Common myeloid progenitor, CD34-positive (primary cell): Measurements from ENCODE around the gene METTL22.
"Not testable (repeated sequence)": the region's sequence is repeated elsewhere in the genome, so short reads cannot be mapped to it uniquely, and the experiment has no call there.

Source experiments
- CTCF ChIA-PET: fragments of 350-600 bp; sonication (Branson Sonifier 250); formaldehyde crosslinking; loops from one replicate; lab custom pipeline; 2021; ENCODE audit warnings: antibody characterized with exemption; lab: Charles Lee
- POLR2A ChIA-PET: fragments of 350-600 bp; sonication (Branson Sonifier 250); formaldehyde crosslinking; loops from one replicate; lab custom pipeline; 2021; ENCODE audit warnings: antibody characterized with exemption; lab: Charles Lee
- DNase-seq, 3 donors: peaks; one replicate each; pipeline versions ENCODE4 v3.0.0 to v3.0.0-alpha.2; 2013
- H3K27ac ChIP-seq, 2 experiments: 1 replicate in 1 of 2; 2 replicates in 1 of 2; pipeline ENCODE4 v1.7.0; 2013; ENCODE audit warnings: inconsistent platforms in 2 of 2, low read length in 2 of 2, mild to moderate bottlenecking in 2 of 2, low read depth in 1 of 2, moderate library complexity in 1 of 2; ENCODE audit not compliant: severe bottlenecking in 2 of 2, insufficient read depth in 1 of 2, poor library complexity in 1 of 2
- H3K27me3 ChIP-seq, 5 experiments: replicated peaks in 2 of 5; 1 replicate in 3 of 5; 2 replicates in 2 of 5; pipeline versions ENCODE4 v1.6.1 to v1.7.0; 2013; ENCODE audit warnings: low read length in 4 of 5, mild to moderate bottlenecking in 2 of 5, moderate library complexity in 2 of 5, inconsistent platforms in 1 of 5; ENCODE audit not compliant: insufficient read depth in 5 of 5, control insufficient read depth in 4 of 5
- H3K36me3 ChIP-seq, 4 experiments: 1 replicate in 2 of 4; 2 replicates in 2 of 4; pipeline versions ENCODE4 v1.6.1 to v1.7.0; 2013; ENCODE audit warnings: low read length in 3 of 4, control low read depth in 1 of 4, mild to moderate bottlenecking in 1 of 4; ENCODE audit not compliant: control insufficient read depth in 4 of 4, insufficient read depth in 4 of 4
- H3K4me1 ChIP-seq, 4 experiments: 1 replicate in 3 of 4; 2 replicates in 1 of 4; pipeline versions ENCODE4 v1.6.1 to v1.7.1; 2013; ENCODE audit warnings: low read length in 3 of 4, mild to moderate bottlenecking in 3 of 4, control low read depth in 1 of 4, inconsistent platforms in 1 of 4, moderate library complexity in 1 of 4; ENCODE audit not compliant: control insufficient read depth in 4 of 4, insufficient read depth in 4 of 4; ENCODE audit errors: control extremely low read depth in 1 of 4
- H3K4me3 ChIP-seq, 7 experiments: 1 replicate in 4 of 7; 2 replicates in 3 of 7; pipeline versions ENCODE4 v1.5.1 to v1.7.0; 2013; ENCODE audit warnings: mild to moderate bottlenecking in 7 of 7, low read length in 6 of 7, moderate library complexity in 6 of 7, inconsistent platforms in 2 of 7, low read depth in 2 of 7, control low read depth in 1 of 7; ENCODE audit not compliant: insufficient read depth in 4 of 7, control insufficient read depth in 1 of 7; ENCODE audit errors: extremely low read depth in 1 of 7
- H3K9me3 ChIP-seq, 5 experiments: 1 replicate in 4 of 5; 2 replicates in 1 of 5; pipeline versions ENCODE4 v1.6.1 to v1.7.1; 2013; ENCODE audit warnings: low read length in 4 of 5, mild to moderate bottlenecking in 2 of 5, inconsistent platforms in 1 of 5, low read depth in 1 of 5, moderate library complexity in 1 of 5; ENCODE audit not compliant: control insufficient read depth in 4 of 5, insufficient read depth in 2 of 5; ENCODE audit errors: control extremely low read depth in 1 of 5
- WGBS: methylation state at CpG from one replicate; pipeline ENCODE4 v1.1.5; 2013; ENCODE audit not compliant: insufficient coverage; 5-methylcytosine and 5-hydroxymethylcytosine counted together

METTL22 gene

GRCh38 chr16:8647721-8648318 is 26.3 kb downstream of the METTL22 start:
- no peak for DNase-seq
- no peaks in the 10 kb centered on the region for H3K9me3 ChIP-seq
- H3K4me1 ChIP-seq = peaks cover 0 to 20% (median 13%) of the 10 kb centered on the region in 4 experiments
- ChIA-PET CTCF (no interaction called here), POLR2A (no interaction called here)
- H3K4me3 ChIP-seq = no peak overlapping the region
- H3K36me3 ChIP-seq = peaks cover 7 to 46% (median 34%) of the 10 kb centered on the region in 4 experiments
- no peaks in the 10 kb centered on the region for H3K27me3 ChIP-seq
- H3K27ac ChIP-seq = no peak overlapping the region
- 100% methylated on average over 5 of the region's 9 CpGs for WGBS

- Histone ChIP-seq H3K9me3 (no peaks in the 10 kb centered on the region), H3K4me3 (no peak overlapping the region), H3K27ac (no peak overlapping the region), H3K36me3 (peaks cover 7 to 38% (median 28%) of the 10 kb centered on the region in 4 experiments), H3K27me3 (no peaks in the 10 kb centered on the region), H3K4me1 (peaks cover 0 to 20% (median 12%) of the 10 kb centered on the region in 4 experiments)
- ChIA-PET POLR2A (no interaction called here), CTCF (interaction anchor here (1.2 to 1.5 kb wide), 2 partner anchors 11 to 76 kb away, joined by 3 to 5 read pairs; no protein-coding TSS in a partner anchor)
- DNase-seq = no peak
- 98% methylated on average over 4 of the region's 4 CpGs for WGBS
Observed at GRCh38 chr16:8648877-8649276, 27.4 kb downstream of the METTL22 start.

- no peaks in the 10 kb centered on the region for H3K27me3 ChIP-seq
- H3K4me3 ChIP-seq = no peak overlapping the region
- peaks cover 0 to 9% (median 4%) of the 10 kb centered on the region in 4 experiments for H3K4me1 ChIP-seq
- DNase-seq = no peak
- CTCF ChIA-PET = interaction anchor here (1.2 to 1.9 kb wide), 3 partner anchors 10 to 78 kb away, joined by 3 to 5 read pairs (median 4); no protein-coding TSS in a partner anchor
- 81% methylated on average over 7 of the region's 8 CpGs for WGBS
- H3K27ac ChIP-seq = no peak overlapping the region
- H3K9me3 ChIP-seq = peaks cover 0 to 1% (median 0%) of the 10 kb centered on the region in 5 experiments
- H3K36me3 ChIP-seq = peaks cover 7 to 32% (median 25%) of the 10 kb centered on the region in 4 experiments
- POLR2A ChIA-PET = no interaction called here
Observed at GRCh38 chr16:8649829-8650554, 28.5 kb downstream of the METTL22 start.

- not testable (repeated sequence) for H3K4me3 ChIP-seq, H3K27ac ChIP-seq, H3K27me3 ChIP-seq, H3K9me3 ChIP-seq, H3K4me1 ChIP-seq, DNase-seq
- peaks cover 6 to 19% (median 13%) of the 10 kb centered on the region in 4 experiments for H3K36me3 ChIP-seq
- CTCF ChIA-PET = interaction anchor here (2.0 to 3.6 kb wide), 3 partner anchors 7 to 83 kb away, joined by 5 to 18 read pairs (median 10); no protein-coding TSS in a partner anchor
- 100% methylated on average over 1 of the region's 7 CpGs for WGBS
- POLR2A ChIA-PET = interaction anchor here (0.7 kb wide), 1 partner anchor 212 kb away, joined by 5 read pairs; no protein-coding TSS in a partner anchor
Observed at GRCh38 chr16:8651958-8652357, 30.5 kb downstream of the METTL22 start.

- POLR2A ChIA-PET = no interaction called here
- Histone ChIP-seq H3K27me3 (no peaks in the 10 kb centered on the region), H3K27ac (no peak overlapping the region), H3K9me3 (peaks cover 0 to 1% (median 0%) of the 10 kb centered on the region in 5 experiments), H3K4me1 (peaks cover 0 to 4% (median 1%) of the 10 kb centered on the region in 4 experiments), H3K36me3 (no peaks in the 10 kb centered on the region), H3K4me3 (no peak overlapping the region)
- CTCF ChIA-PET = interaction anchor here (1.2 to 3.6 kb wide), 4 partner anchors 10 to 354 kb away, joined by 3 to 18 read pairs (median 4); no protein-coding TSS in a partner anchor
- DNase-seq = peak in 2 of 3 donors; percentile 40 to 41
- WGBS = 100% methylated on average over 1 of the region's 1 CpG
Observed at GRCh38 chr16:8655184-8655717, 33.8 kb downstream of the METTL22 start.

- Histone ChIP-seq H3K4me3 (no peak overlapping the region), H3K9me3 (peaks cover 0 to 1% (median 0%) of the 10 kb centered on the region in 5 experiments), H3K36me3 (no peaks in the 10 kb centered on the region), H3K27ac (no peak overlapping the region), H3K4me1 (peaks cover 0 to 4% (median 1%) of the 10 kb centered on the region in 4 experiments), H3K27me3 (no peaks in the 10 kb centered on the region)
- ChIA-PET CTCF (interaction anchor here (0.9 to 2.3 kb wide), 6 partner anchors 12 to 353 kb away, joined by 3 to 8 read pairs (median 4); no protein-coding TSS in a partner anchor), POLR2A (no interaction called here)
- DNase-seq = no peak
- WGBS = 0% methylated on average over 1 of the region's 3 CpGs
Observed at GRCh38 chr16:8656376-8656775, 34.9 kb downstream of the METTL22 start.
